COLO829 (cell line): ENCODE measurements around the gene PTRH1.
A peak's percentile ranks its signal among the peaks of the same experiment; 100 is the strongest.

Experiments used
- DNase-seq: peaks from one replicate; pipeline ENCODE4 v3.0.0; 2012; ENCODE audit warnings: low spot score

Gene PTRH1

GRCh38 chr9:127741831-127742434, 26.5 kb upstream of the PTRH1 start:
- peak; percentile 83 for DNase-seq

GRCh38 chr9:127739614-127740330, 24.3 kb upstream of the PTRH1 start:
- no peak for DNase-seq

GRCh38 chr9:127738666-127739065, 23.2 kb upstream of the PTRH1 start:
- no peak for DNase-seq

- DNase-seq: no peak
Measured at GRCh38 chr9:127735530-127736185, 20.2 kb upstream of the PTRH1 start.

GRCh38 chr9:127734747-127735529, 19.5 kb upstream of the PTRH1 start, which contains the start of gene TOR2A:
TSS of gene TOR2A (minus strand) at chr9:127735294. CDS start at chr9:127735270, 24 bp downstream.
- peak; percentile 99 for DNase-seq

GRCh38 chr9:127734247-127734746, 18.8 kb upstream of the PTRH1 start:
- no peak for DNase-seq

GRCh38 chr9:127733614-127734013, 18.2 kb upstream of the PTRH1 start:
- no peak for DNase-seq

- DNase-seq: no peak
Measured at GRCh38 chr9:127732444-127732843, 17.0 kb upstream of the PTRH1 start.

- DNase-seq: no peak
Measured at GRCh38 chr9:127731938-127732337, 16.5 kb upstream of the PTRH1 start.

- no peak for DNase-seq
Measured at GRCh38 chr9:127730799-127731410, 15.4 kb upstream of the PTRH1 start.

GRCh38 chr9:127730262-127730661, 14.8 kb upstream of the PTRH1 start:
- DNase-seq: no peak

- DNase-seq: no peak
Measured at GRCh38 chr9:127729522-127730256, 14.2 kb upstream of the PTRH1 start.

GRCh38 chr9:127728808-127729207, 13.3 kb upstream of the PTRH1 start:
- no peak for DNase-seq

GRCh38 chr9:127726871-127727270, 11.4 kb upstream of the PTRH1 start:
- no peak for DNase-seq

- no peak for DNase-seq
Measured at GRCh38 chr9:127724012-127724411, 8.5 kb upstream of the PTRH1 start.

- no peak for DNase-seq
Measured at GRCh38 chr9:127723444-127723843, 8.0 kb upstream of the PTRH1 start.

- no peak for DNase-seq
Measured at GRCh38 chr9:127723013-127723412, 7.5 kb upstream of the PTRH1 start.

GRCh38 chr9:127722055-127722745, 6.7 kb upstream of the PTRH1 start:
- DNase-seq: no peak

GRCh38 chr9:127721391-127721821, 5.9 kb upstream of the PTRH1 start:
- DNase-seq: no peak

- DNase-seq: no peak
Measured at GRCh38 chr9:127720865-127721227, 5.4 kb upstream of the PTRH1 start.
